GM21390 (cell line): Measurements from ENCODE around the gene GP1BB.

Experiments
- ATAC-seq: cut with Tn5 transposase; IDR thresholded peaks from one replicate; pipeline ENCODE4 v1.9.1; 2021; ENCODE audit not compliant: unreplicated experiment

GP1BB gene

GRCh38 chr22:19754701-19755144 is 31.4 kb downstream of the GP1BB start:
- ATAC-seq: no peak

DNA sequence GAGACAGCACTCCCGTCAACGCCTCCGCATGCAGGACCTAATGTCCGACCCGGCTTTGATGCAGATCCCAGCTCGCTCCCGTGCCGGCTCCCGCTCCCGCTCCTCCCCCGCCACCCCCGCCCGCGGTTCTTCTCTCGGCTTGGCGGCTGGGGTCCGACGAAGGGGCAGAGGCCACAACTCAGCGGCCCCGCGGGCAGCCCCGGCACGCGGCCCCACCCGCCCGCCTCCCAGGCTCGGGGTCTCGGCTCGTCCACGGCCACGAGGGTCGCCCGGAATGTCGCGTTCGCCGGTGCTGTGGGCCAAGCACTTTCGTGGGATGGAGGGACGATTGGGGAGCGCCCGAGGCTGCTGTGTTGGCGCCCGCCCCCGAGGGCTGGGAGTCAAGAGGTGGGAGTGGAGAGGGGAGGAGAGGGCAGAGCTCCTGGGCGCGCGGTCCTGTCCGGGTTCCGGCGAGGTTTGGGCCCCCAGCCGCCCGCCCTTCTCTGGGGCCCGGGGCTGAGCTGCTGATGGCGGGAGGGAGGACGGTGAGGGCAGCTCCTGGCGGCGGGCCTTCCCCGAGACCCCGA is 31.9 kb downstream of the GP1BB start:
- ATAC-seq: no peak

DNA sequence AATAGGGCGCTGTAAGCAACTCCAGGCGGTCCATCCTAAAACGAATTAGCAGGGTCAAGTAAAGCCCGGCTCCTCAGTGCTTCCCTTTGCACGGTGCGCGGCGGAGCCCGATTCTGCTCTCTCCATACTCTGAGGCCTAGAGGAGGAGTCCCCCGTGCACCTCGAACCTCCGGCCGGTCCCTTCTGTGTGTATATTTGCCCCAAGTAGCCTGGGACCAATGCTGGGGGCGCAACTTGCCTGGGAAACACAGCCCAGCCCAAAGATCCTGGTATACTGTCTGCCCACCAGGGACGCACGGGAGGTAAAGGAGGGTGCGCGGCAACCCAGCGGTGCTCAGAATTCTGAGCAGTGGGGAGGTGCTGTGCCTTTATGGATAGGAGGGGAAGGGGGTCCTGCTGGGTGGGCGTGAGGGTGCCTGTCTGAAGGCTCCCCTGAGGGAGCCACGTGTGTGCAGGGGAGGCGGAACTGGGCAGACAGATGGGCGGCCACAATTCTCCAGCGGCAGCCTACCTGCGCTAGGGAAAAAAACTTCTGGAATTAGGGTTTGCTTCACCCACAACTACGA is 32.5 kb downstream of the GP1BB start:
- ATAC-seq: no peak

DNA sequence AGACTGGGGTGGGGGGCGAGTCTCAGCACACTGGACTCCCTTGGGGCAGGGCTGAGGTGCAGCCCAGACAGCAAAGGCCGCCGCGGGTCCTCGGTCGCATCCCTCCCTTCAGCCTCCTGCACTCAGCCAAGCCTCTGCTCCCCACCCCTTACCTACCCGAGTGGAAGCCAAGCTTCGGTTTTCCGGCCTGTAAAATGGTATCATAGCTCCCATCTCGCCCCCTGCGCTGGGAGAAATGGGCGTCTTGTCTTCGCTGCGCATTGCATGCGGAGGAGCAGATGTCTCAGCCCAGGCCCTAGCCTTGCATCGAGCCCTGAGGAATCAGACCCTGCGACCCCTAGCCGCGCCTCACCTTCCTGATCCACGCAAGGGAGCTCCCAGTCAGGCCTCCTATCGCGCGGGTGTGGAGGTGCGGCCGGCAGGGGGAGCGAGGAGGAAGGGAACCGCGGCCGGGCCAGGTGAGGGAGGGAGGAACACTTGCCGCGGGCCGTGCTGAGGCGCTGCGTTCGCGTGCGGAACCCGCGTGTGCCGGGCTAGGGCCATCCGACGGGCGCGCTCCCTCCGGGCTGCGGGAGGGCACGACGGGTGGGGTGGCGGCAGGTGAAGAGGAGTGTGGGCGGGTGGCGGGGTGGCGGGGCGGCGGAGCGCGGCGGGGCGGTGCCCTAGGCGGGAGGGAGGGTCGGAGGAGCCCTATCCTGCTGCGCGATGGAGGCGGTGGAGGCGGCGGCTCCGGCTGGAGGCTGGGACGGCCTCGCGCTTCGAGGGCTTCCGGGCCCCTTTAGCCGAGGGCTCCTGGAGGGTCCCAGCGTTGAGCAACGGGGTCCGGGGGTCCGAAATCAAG is 33.2 kb downstream of the GP1BB start:
- no peak for ATAC-seq

DNA sequence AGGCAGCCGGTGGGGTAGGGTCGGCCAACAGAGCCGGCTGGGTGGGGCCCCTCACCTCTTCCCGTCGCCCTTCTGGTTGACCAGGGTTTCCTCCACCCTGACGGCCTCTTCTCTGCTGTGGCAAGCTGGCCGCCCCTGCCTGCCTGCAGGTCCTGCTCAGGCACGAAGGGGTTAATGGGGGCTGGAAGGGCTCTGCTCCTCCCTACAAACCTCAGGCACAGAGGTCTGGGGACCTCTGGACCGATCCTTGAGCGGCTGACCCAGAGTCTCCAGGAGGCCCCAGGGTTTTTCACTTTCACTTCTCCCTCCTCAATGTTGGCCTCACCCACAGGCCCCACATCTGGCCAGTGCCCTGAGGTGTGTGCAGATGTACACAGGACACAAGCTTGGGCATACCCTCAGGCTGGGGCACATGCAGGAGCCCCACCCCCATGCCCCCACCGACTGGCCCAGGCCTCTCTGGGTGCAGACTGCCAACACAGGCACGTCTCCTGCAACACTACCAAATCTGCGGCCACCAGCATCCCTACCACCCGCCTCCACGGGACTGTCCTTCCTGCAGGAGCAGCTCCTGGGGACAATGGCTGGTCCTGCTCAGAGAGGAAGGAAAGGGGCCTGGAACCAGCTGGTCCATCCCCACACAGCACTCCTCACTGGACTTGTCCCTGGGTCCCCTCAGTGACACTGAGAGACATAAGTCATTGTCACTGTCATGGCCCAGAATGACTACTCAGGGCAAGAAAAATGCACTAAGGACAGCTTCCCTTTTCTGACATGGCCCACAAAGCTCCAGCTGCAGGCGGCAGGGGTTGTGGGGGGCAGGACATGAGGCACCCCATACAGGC is 34.0 kb downstream of the GP1BB start:
- no peak for ATAC-seq

- ATAC-seq: no peak
Observed at GRCh38 chr22:19757985-19758895, 34.9 kb downstream of the GP1BB start.

DNA sequence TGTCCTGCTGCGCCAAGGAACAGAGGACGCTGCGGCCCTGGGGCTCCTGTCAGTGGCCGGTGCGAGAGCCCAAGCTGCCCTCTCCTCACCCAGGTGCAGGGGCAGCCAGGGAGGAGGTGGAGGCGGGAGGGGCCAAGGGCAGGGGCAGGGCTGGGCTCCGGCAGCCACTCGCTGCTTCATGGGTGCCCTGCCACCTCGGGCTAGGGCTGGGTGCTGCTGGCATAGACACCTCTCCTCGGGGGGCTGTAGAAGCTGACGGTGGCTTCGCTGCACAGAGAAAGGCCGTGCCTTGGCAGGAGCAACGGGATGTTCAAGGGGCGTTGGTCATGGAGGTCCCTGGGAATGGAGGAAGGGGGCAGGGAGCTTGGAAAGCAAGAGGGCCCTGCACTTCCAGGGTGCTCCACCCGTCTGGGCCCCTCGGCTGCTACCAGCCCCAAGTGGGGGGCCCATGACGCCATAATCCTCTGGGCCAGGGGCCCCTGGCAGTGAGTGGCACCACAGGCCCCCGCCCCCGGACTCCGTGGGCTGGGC is 35.6 kb downstream of the GP1BB start:
- ATAC-seq: no peak

- ATAC-seq: no peak
Observed at GRCh38 chr22:19759427-19760057, 36.2 kb downstream of the GP1BB start.

DNA sequence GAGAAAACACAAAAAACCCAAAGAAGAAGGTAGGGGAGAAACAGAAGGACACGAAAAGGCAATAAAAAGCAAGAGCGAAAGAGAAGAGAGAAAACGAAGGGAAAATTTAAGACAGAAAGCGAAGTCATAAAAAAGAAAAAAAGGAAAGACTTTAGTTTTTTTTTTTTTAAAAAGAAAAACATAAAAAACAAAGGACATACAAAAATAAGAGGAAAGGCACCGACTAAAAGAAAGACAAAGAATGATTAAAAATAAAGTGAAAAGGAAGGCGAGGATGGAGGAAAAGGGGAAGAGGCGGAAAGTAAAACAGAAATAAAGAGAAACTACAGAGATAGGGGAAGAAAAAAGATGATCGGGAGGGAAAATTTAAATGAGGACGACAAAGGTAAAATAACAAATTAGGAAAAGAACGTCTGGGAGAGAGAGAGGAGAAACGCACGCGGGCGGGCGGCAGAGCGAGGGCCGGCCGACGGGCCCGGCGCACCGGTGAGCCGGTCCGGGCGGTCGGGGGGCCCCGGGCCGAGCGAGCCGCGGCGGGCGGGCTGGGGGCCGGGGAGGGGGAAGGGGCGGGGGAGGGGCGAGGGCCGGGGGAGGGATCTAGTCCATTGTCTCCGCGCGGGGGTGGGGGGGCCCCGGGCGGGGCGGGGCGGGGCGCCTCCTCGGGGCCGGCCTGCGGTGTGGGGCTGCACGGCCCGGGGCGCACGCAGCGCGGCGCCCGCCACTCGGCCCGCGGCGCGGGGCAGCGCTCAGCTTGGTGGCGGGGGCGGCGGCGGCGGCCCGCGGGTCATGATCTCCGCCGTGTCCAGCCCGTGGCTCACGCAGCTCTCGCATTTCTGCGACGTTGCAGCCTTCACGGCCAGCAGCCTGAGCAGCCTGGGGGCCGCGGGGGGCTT is 37.0 kb downstream of the GP1BB start, which contains the start of gene TBX1:
TSS of gene TBX1 (plus strand) at position 721 of the 893 bp plus-strand sequence. CDS start at position 787, 66 bp downstream.
- no peak for ATAC-seq

- ATAC-seq: no peak
Observed at GRCh38 chr22:19760951-19761724, 37.8 kb downstream of the GP1BB start.

- no peak for ATAC-seq
Observed at GRCh38 chr22:19761725-19762567, 38.6 kb downstream of the GP1BB start.

DNA sequence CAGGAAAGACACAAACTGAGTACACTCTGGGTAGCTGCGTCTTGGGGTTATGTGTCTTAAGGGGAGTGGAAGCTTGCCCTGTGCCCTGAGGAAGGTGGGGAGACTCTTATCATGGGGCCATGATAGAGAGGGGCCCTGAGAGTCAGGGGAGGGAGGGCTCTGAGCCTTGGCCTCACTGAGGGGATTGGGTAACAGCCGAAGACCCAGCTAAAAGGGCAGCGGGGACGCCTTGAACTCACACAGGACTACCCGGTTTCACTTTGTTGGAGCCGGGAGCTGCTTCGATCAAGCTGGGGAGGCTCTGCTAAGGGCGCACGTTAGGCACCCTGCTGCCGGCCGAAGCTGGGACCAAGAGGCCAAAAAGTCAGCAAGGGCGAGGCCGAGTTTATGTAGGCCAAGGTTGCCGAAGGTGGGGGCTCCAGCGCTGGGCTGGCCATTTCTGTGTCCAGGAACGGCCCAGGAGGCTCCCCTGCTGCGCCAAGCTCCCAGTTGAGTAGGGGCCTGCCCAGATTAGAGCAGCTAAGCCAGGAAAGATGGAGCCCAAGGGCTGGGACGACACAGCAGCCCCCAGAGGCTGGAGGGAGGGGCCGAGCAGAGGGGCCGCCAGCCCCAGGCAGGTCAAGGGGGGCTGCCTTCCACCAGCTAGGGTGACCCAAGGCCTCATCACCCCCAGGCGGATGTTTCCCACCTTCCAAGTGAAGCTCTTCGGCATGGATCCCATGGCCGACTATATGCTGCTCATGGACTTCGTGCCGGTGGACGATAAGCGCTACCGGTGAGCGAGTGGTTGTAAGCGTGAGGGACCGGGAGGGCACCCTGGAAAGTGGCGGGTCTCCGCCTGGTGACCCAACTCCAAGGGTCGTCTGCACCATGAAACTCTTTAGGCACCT is 39.5 kb downstream of the GP1BB start:
- ATAC-seq: no peak

DNA sequence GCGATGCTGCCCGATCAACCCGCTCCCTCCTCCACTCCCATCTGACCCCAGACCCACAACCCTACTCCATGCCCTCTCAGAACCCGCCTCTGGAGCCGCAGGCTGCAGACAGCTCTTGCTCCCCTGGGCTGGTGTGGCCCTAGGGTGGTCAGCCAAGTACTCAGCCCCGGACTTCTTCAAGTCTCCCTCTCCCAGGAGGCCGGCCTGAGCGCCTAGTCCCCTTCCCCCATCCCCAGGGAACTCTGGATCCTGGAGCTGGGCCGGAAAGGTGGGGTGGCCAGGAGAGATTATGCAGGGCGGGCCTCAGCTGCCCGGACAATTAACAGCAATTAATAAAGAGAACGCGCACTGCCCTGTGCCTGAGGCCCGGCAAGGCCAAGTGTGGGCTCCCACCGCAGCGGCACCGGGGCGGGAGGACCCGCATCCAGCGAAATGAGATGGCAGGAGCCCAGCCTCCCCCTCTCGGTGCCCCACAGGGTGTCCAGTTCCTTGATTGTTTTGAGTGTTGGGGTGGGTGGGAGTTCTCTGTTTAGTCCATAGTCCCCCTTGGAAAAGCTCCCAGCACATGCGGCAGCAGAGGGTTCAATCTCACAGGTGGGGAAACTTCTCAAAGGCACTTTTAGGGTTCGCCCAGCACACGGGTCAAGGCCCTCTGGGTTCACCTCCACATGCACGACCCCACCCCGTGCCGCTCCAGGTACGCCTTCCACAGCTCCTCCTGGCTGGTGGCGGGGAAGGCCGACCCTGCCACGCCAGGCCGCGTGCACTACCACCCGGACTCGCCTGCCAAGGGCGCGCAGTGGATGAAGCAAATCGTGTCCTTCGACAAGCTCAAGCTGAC is 40.3 kb downstream of the GP1BB start:
- no peak for ATAC-seq

GRCh38 chr22:19764299-19764593 is 40.9 kb downstream of the GP1BB start:
- ATAC-seq: no peak
